ENCODE data around the gene RIPPLY1. TPM values are rescaled to one million over a fixed set of nuclear protein-coding genes. Genes with fewer than 3 reads are reported as not detected.

Gene RIPPLY1
- total RNA-seq, 4 donors from 2014 or later = not detected

DNA sequence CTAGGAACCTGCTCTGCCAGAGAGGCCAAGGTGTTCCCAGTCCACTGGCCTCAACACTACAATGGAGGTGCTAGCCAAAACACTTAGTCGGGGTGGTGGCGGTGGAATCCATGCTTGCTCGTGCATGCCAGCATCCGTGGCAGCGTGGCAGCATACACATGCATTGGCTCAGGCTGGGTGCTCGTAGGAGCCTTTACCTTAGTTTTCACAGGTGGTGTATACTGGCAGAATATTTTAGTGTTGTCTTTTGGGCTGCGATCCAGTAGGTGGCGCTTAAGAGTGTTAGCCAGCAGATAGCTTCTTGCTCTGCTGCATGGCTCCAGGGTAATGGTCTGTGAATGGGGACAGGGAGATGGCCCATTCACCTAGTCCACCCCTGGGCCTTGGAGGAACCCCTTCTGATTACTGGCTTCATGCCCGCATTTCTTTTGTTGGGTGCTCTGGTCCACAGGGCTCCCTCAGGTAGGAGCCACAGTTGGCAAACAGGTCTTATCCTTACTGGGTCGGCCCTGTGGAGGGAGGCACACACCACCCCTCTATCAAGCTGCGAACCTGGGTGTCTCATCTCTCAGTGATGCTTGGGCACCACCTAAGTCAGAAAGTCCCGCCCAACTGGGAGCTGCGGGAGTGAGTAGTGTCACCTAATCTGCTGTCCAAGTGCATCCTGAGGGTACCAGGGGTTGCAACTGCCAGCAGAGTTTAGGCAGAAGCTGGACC lies 40.0 kb downstream of the RIPPLY1 start:
- 41 to 54% methylated on average over 5 to 13 of the region's 13 CpGs for WGBS, 2 donors
- TF ChIP-seq, protein P1, sequence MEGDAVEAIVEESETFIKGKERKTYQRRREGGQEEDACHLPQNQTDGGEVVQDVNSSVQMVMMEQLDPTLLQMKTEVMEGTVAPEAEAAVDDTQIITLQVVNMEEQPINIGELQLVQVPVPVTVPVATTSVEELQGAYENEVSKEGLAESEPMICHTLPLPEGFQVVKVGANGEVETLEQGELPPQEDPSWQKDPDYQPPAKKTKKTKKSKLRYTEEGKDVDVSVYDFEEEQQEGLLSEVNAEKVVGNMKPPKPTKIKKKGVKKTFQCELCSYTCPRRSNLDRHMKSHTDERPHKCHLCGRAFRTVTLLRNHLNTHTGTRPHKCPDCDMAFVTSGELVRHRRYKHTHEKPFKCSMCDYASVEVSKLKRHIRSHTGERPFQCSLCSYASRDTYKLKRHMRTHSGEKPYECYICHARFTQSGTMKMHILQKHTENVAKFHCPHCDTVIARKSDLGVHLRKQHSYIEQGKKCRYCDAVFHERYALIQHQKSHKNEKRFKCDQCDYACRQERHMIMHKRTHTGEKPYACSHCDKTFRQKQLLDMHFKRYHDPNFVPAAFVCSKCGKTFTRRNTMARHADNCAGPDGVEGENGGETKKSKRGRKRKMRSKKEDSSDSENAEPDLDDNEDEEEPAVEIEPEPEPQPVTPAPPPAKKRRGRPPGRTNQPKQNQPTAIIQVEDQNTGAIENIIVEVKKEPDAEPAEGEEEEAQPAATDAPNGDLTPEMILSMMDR (IDR thresholded peaks at IDR 0.05) = no peak
- no peak for TF ChIP-seq EP300 (IDR thresholded peaks at IDR 0.05)
- no peak for TF ChIP-seq POLR2A (IDR thresholded peaks at IDR 0.05)
- Histone ChIP-seq H3K4me3 (no peak overlapping the region), H3K4me1 (no peaks in the 10 kb centered on the region), H3K9me3 (peaks cover 0 to 6% (median 2%) of the 10 kb centered on the region in 4 donors), H3K27me3 (peaks cover 0 to 29% of the 10 kb centered on the region in 2 donors), H3K27ac (no peak overlapping the region), H3K36me3 (no peaks in the 10 kb centered on the region)
- DNase-seq (ENCODE audit: low spot score in 2 of 2) = no peak

Other genes starting within 250 kb of the RIPPLY1 start
- gene RNF128, start 176.6 kb downstream of the RIPPLY1 start, total RNA-seq = 1 to 10 TPM in 2 of 4 donors, under 1 TPM in 2; 0.20 to 5.0 (median 1.1) TPM
- gene TBC1D8B, start 100.7 kb downstream of the RIPPLY1 start, total RNA-seq = 10 to 100 TPM in 3 of 4 donors, 1 to 10 TPM in 1; 8.1 to 16.7 (median 10.4) TPM
- under 1 TPM in 3 of 4 donors, not detected in 1; 0.21 to 0.44 (median 0.30) TPM for gene CLDN2, start 17.1 kb upstream of the RIPPLY1 start, total RNA-seq
- gene MORC4, start 96.9 kb upstream of the RIPPLY1 start, total RNA-seq = 10 to 100 TPM; 14.1 to 27.1 (median 21.6) TPM
- 10 to 100 TPM; 10.8 to 19.7 (median 16.6) TPM for gene RBM41, start 215.5 kb upstream of the RIPPLY1 start, total RNA-seq

All from tibial nerve (tissue), 4 donors.